ENCODE measurements around the gene TMSB10. TPM values are rescaled to one million over a fixed set of nuclear protein-coding genes. Genes with fewer than 3 reads are reported as not detected.

The TMSB10 gene
- total and polyA plus RNA-seq, 2 donors (not counting 1 experiment from before 2014, with no cell fraction given), result 885 to 5,410 TPM

DNA sequence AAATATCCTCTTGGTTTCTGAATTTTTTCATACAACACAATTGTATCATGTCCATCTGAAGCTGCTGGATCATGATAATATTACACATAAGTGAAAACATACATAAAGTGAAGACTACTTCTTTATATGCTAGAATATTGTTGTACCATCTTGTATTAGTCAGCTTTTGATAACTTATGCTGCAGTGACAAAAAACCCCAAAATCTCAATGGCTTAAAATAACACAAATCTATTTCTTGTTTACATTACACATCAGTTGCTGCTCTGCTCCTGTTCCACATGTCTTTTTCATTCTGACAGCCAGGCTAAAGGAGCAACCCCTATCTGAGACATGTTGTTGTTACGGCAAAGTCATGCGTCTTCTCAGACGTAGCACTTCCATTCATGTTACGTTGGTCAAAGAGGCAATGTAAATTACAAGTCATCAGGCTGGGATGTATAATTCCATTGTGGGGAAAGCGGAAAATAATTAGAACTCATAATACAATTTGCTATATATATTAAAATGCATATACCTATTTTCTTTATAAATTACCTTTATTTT, 5.8 kb downstream of the TMSB10 start:
- peaks cover 10% of the 10 kb centered on the region for H3K9me3 Mint-ChIP-seq (ENCODE audit: insufficient read depth)
- no peak overlapping the region for H3K9ac ChIP-seq (ENCODE audit: low read length)
- H3K4me3 ChIP-seq (ENCODE audit: control extremely low read depth in 1 of 5, extremely low read depth in 1 of 5, insufficient read depth in 1 of 5, low read depth in 2 of 5, low read length in 4 of 5), result no peak overlapping the region
- H3K4me1 Mint-ChIP-seq, result peaks cover 37% of the 10 kb centered on the region
- H3K9me3 ChIP-seq (ENCODE audit: control extremely low read depth in 1 of 3, control insufficient read depth in 2 of 3, insufficient read depth in 1 of 3, low read length in 2 of 3), result peaks cover 0 to 7% (median 0%) of the 10 kb centered on the region in 3 donors
- no peaks in the 10 kb centered on the region for H3K27me3 ChIP-seq (replicated peaks in 1 of 4; ENCODE audit: control extremely low read depth in 1 of 4, control insufficient read depth in 3 of 4, insufficient read depth in 4 of 4, low read length in 3 of 4)
- ATAC-seq (ENCODE audit: low read depth) (no peak), DNase-seq (no peak)
- no peak overlapping the region for H3K27ac ChIP-seq (ENCODE audit: low read length in 2 of 2)
- no peak overlapping the region for H3K4me2 ChIP-seq (replicated peaks; ENCODE audit: low read depth, low read length, poor library complexity, severe bottlenecking)
- no peak overlapping the region for H3K4me3 Mint-ChIP-seq
- H3K27ac Mint-ChIP-seq, result no peak overlapping the region
- WGBS (ENCODE audit: insufficient coverage), result 80% methylated on average over 1 of the region's 5 CpGs
- intact Hi-C loops (cut with micrococcal nuclease), result no loop called here
- TF ChIP-seq EZH2 (IDR thresholded peaks at IDR 0.05; ENCODE audit: borderline replicate concordance, insufficient read depth, low read depth, low read length, poor library complexity, severe bottlenecking), result no peak
- TF ChIP-seq CTCF (IDR thresholded peaks at IDR 0.05), result no peak
- H3K27me3 Mint-ChIP-seq, result no peaks in the 10 kb centered on the region
- ChIA-PET CTCF (interaction anchor here (1.2 kb wide), 1 partner anchor 14 kb away, joined by 4 read pairs; no protein-coding TSS in a partner anchor), POLR2A (no interaction called here)
- H2AFZ ChIP-seq (ENCODE audit: insufficient read depth, low read depth, low read length, poor library complexity, severe bottlenecking), result no peak overlapping the region
- H3K79me2 ChIP-seq (ENCODE audit: control insufficient read depth, insufficient read depth, low read length), result peaks cover 27% of the 10 kb centered on the region
- H3K4me1 ChIP-seq (ENCODE audit: control insufficient read depth in 2 of 2, insufficient read depth in 2 of 2, low read length in 2 of 2), result peaks cover 28 to 31% of the 10 kb centered on the region in 2 donors
- peaks cover 6% of the 10 kb centered on the region for H4K20me1 ChIP-seq (ENCODE audit: control insufficient read depth, insufficient read depth, low read length, poor library complexity, severe bottlenecking)
- H3K36me3 ChIP-seq (replicated peaks in 1 of 2; ENCODE audit: control extremely low read depth in 1 of 2, control insufficient read depth in 1 of 2, extremely low read depth in 1 of 2, insufficient read depth in 2 of 2, low read length in 1 of 2), result peaks cover 0 to 7% of the 10 kb centered on the region in 2 experiments

DNA sequence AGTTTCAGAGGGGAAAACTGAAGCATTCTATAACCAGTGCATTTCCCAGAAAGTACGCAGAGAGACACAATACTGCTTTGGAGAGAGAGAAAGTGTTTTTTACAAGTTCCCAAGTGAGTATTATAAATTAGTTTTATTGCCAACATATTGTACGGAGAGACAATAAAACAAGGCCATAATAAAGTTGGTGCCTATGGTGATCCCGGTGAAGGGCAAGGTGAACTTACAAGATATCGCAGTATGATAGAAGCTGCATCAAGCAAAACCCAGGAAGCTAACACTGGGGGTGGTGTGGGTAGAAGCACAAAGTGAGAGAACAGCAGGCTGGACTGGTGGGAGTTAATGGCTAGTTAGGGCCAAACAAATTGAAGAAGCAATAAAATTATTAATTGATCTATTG, 7.5 kb downstream of the TMSB10 start:
- peaks cover 33% of the 10 kb centered on the region for H3K4me1 Mint-ChIP-seq
- no peak overlapping the region for H3K9ac ChIP-seq (ENCODE audit: low read length)
- intact Hi-C loops (cut with micrococcal nuclease), result no loop called here
- H3K4me3 ChIP-seq (ENCODE audit: control extremely low read depth in 1 of 5, extremely low read depth in 1 of 5, insufficient read depth in 1 of 5, low read depth in 2 of 5, low read length in 4 of 5), result no peak overlapping the region
- ATAC-seq (ENCODE audit: low read depth) (no peak), DNase-seq (no peak)
- no peaks in the 10 kb centered on the region for H3K27me3 Mint-ChIP-seq
- no peak overlapping the region for H3K27ac ChIP-seq (ENCODE audit: low read length in 2 of 2)
- H2AFZ ChIP-seq (ENCODE audit: insufficient read depth, low read depth, low read length, poor library complexity, severe bottlenecking), result no peak overlapping the region
- no peaks in the 10 kb centered on the region for H3K36me3 ChIP-seq (replicated peaks in 1 of 2; ENCODE audit: control extremely low read depth in 1 of 2, control insufficient read depth in 1 of 2, extremely low read depth in 1 of 2, insufficient read depth in 2 of 2, low read length in 1 of 2)
- peaks cover 19% of the 10 kb centered on the region for H3K79me2 ChIP-seq (ENCODE audit: control insufficient read depth, insufficient read depth, low read length)
- H3K9me3 ChIP-seq (ENCODE audit: control extremely low read depth in 1 of 3, control insufficient read depth in 2 of 3, insufficient read depth in 1 of 3, low read length in 2 of 3), result peaks cover 0 to 7% (median 0%) of the 10 kb centered on the region in 3 donors
- H4K20me1 ChIP-seq (ENCODE audit: control insufficient read depth, insufficient read depth, low read length, poor library complexity, severe bottlenecking), result no peaks in the 10 kb centered on the region
- CTCF ChIA-PET, result interaction anchor here (0.9 to 3.0 kb wide), 3 partner anchors 13 to 30 kb away, joined by 3 to 13 read pairs (median 4); no protein-coding TSS in a partner anchor
- no peak overlapping the region for H3K4me3 Mint-ChIP-seq
- no peaks in the 10 kb centered on the region for H3K27me3 ChIP-seq (replicated peaks in 1 of 4; ENCODE audit: control extremely low read depth in 1 of 4, control insufficient read depth in 3 of 4, insufficient read depth in 4 of 4, low read length in 3 of 4)
- no peak overlapping the region for H3K4me2 ChIP-seq (replicated peaks; ENCODE audit: low read depth, low read length, poor library complexity, severe bottlenecking)
- POLR2A ChIA-PET, result no interaction called here
- no peak overlapping the region for H3K27ac Mint-ChIP-seq
- H3K9me3 Mint-ChIP-seq (ENCODE audit: insufficient read depth), result peaks cover 10% of the 10 kb centered on the region
- WGBS (ENCODE audit: insufficient coverage), result 97% methylated on average over 3 of the region's 4 CpGs
- peaks cover 25 to 28% of the 10 kb centered on the region in 2 donors for H3K4me1 ChIP-seq (ENCODE audit: control insufficient read depth in 2 of 2, insufficient read depth in 2 of 2, low read length in 2 of 2)
- TF ChIP-seq EZH2 (IDR thresholded peaks at IDR 0.05; ENCODE audit: borderline replicate concordance, insufficient read depth, low read depth, low read length, poor library complexity, severe bottlenecking), result no peak
- TF ChIP-seq CTCF (IDR thresholded peaks at IDR 0.05), result no peak

All from B cell (primary cell).